GM21723 (cell line): ENCODE measurements around the gene POLA1.
"Not testable (repeated sequence)": the region's sequence is repeated elsewhere in the genome, so short reads cannot be mapped to it uniquely, and the experiment has no call there.

Experiments used
- ATAC-seq: cut with Tn5 transposase; IDR thresholded peaks from one replicate; pipeline ENCODE4 v1.9.1; 2021; ENCODE audit warnings: mild to moderate bottlenecking, moderate library complexity; ENCODE audit not compliant: unreplicated experiment

POLA1 gene, protein sequence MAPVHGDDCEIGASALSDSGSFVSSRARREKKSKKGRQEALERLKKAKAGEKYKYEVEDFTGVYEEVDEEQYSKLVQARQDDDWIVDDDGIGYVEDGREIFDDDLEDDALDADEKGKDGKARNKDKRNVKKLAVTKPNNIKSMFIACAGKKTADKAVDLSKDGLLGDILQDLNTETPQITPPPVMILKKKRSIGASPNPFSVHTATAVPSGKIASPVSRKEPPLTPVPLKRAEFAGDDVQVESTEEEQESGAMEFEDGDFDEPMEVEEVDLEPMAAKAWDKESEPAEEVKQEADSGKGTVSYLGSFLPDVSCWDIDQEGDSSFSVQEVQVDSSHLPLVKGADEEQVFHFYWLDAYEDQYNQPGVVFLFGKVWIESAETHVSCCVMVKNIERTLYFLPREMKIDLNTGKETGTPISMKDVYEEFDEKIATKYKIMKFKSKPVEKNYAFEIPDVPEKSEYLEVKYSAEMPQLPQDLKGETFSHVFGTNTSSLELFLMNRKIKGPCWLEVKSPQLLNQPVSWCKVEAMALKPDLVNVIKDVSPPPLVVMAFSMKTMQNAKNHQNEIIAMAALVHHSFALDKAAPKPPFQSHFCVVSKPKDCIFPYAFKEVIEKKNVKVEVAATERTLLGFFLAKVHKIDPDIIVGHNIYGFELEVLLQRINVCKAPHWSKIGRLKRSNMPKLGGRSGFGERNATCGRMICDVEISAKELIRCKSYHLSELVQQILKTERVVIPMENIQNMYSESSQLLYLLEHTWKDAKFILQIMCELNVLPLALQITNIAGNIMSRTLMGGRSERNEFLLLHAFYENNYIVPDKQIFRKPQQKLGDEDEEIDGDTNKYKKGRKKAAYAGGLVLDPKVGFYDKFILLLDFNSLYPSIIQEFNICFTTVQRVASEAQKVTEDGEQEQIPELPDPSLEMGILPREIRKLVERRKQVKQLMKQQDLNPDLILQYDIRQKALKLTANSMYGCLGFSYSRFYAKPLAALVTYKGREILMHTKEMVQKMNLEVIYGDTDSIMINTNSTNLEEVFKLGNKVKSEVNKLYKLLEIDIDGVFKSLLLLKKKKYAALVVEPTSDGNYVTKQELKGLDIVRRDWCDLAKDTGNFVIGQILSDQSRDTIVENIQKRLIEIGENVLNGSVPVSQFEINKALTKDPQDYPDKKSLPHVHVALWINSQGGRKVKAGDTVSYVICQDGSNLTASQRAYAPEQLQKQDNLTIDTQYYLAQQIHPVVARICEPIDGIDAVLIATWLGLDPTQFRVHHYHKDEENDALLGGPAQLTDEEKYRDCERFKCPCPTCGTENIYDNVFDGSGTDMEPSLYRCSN (N-terminal part only)

DNA sequence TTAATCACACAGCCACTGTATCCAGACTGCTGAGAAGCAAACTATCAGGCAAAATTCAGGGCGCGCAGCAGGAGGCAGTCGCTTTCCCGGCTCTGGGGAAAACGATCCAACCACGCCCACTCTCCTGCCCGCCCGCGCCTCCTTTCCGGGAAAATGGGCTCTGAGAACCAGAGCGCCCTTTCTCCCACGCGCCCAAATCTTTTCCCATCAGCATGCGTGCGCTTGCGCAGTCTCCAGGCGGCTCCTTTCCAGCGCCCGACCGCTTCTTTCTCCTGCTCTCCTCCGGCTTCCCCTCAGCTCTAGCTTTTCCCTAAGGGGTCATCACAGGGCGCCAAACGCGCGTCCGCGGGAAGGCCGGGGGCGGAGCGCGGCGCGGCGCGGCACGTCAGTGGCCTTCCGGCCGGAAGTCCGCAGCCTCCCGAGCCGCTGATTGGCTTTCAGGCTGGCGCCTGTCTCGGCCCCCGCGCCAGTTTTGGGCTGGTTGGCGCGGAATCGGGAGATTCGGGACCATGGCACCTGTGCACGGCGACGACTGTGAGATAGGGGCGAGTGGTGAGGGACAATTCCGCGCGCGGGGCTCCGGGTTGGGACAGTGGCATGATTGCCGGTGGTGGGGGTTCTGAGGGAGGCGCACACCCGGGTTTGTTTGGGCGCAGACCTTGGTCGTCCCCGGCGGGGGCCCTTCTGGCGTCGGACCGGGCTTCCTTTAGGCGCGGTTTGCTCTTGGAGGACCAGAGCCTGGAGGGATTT, at the start of gene POLA1:
Gene POLA1 (plus strand): TSS at position 466 of the 750 bp plus-strand sequence. CDS start 44 bp downstream, at position 510.
- ATAC-seq: peak; percentile 94

DNA sequence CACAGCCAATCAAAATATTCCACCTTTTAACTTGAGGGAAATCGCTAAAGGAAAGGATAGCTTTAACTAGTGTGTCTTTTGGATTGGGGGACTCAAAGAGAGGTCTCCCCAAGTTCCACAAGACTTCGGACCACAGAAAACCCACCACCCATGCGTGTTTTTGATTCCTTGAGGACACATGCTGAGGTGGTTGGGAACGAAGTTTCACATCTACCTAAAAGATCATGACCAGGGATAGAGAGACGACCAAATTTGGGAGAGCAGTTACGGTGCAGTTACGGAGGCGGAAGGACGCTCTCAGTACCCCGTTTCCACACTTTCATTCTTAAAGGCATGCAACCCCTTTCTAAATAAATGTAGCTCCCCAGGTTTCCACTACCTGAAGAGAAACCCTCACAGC, 47.7 kb upstream of the POLA1 start:
- ATAC-seq: no peak

- no peak for ATAC-seq
Observed at GRCh38 chrX:24646745-24647182, 47.0 kb upstream of the POLA1 start.

GRCh38 chrX:24647257-24648058, 46.3 kb upstream of the POLA1 start, which contains the start of gene PCYT1B:
TSS of gene PCYT1B (minus strand) at chrX:24647347. CDS start at chrX:24647105, 242 bp downstream.
- peak; percentile 78 for ATAC-seq

GRCh38 chrX:24648495-24648894, 45.2 kb upstream of the POLA1 start:
- ATAC-seq: no peak

- ATAC-seq: no peak
Observed at GRCh38 chrX:24651783-24652182, 41.9 kb upstream of the POLA1 start.

DNA sequence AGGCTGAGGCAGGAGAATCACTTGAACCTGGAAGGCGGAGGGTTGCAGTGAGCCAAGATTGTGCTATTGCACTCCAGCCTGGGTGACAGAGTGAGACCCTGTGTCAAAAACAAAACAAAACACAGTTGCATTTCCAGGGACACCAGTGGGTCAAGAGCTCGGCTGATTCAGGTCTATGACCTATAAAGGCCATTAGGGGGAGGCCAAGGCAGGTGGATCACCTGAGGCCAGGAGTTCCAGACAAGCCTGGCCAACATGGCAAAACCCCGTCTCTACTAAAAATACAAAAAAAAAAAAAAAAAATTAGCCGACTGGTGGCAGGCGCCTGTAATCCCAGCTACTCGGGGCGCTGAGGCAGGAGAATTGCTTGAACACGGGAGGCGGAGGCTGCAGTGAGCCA, 38.0 kb upstream of the POLA1 start:
- ATAC-seq: not testable (repeated sequence)

DNA sequence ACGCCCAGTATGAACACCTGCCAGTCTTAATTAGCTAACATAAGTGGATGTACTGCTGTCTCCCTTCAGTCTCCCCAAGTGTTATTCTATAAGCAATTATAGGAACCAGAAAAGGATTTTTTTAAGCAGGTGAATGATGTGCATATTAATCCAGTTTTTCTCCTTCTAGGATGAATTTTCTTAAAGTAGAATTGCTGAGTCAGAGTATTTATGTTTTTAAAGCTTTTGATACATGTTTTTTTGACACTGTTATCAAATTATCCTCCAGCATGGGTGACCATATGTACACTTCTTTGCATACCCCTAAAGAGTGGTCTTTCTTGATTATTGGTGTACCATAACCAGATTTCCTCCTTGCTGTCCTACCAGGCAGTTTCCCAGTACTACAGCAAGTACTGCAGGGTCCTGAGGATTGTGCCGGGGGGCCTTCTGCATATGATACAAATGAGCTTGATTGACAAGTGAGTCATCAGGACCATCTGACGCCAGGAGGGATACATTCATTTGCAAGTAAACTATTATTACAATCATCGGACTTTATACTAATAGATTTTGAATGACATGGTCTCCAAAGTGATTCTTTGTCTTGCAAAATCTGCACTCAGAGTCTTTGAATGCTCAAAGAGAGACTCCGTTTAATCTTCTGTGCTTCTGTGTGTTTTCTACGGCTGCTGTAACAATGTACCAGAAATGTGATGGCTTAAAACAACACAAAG, 35.9 kb upstream of the POLA1 start:
- ATAC-seq: no peak

GRCh38 chrX:24658421-24658820, 35.3 kb upstream of the POLA1 start:
- ATAC-seq: no peak

GRCh38 chrX:24659106-24659505, 34.6 kb upstream of the POLA1 start:
- no peak for ATAC-seq

DNA sequence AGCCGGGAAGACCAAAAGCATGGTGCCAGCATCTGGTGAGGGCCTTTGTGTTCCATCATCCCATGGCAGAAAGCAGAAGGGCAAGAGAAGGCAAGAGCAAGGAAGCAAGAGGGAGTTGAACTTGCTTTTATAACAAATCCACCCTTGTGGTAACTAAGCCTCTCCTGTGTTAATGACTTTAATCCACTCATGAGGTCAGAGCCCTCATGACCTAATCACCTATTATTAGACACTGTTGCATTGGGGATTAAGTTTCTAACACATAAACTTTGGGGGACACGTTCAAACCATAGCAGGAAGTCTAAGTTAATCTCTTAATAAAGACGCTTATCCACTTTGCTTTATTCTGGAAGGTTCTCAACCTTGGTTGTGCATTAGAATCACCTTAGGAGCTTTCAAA, 34.1 kb upstream of the POLA1 start:
- ATAC-seq: no peak

- no peak for ATAC-seq
Observed at GRCh38 chrX:24661292-24661691, 32.4 kb upstream of the POLA1 start.

GRCh38 chrX:24662352-24662751, 31.4 kb upstream of the POLA1 start:
- no peak for ATAC-seq

GRCh38 chrX:24668111-24668510, 25.6 kb upstream of the POLA1 start:
- ATAC-seq: no peak

GRCh38 chrX:24672701-24673190, 21.0 kb upstream of the POLA1 start:
- ATAC-seq: no peak

GRCh38 chrX:24673424-24673823, 20.3 kb upstream of the POLA1 start:
- no peak for ATAC-seq

GRCh38 chrX:24676403-24677024, 17.2 kb upstream of the POLA1 start:
- peak; percentile 67 for ATAC-seq
